NCI-H1930 (cell line): ENCODE measurements around the gene WNK2.
"Not testable (repeated sequence)": the region's sequence is repeated elsewhere in the genome, so short reads cannot be mapped to it uniquely, and the experiment has no call there.

ENCODE experiments used
- DNase-seq, 2 experiments: peaks; one replicate each; lab custom pipeline; 2025; lab: John Stamatoyannopoulos, UW

Gene WNK2

GRCh38 chr9:93236541-93237206 lies 52.7 kb downstream of the WNK2 start:
- no peak for DNase-seq

GRCh38 chr9:93237540-93237939 lies 53.6 kb downstream of the WNK2 start:
- no peak for DNase-seq

GRCh38 chr9:93238953-93239925 lies 55.3 kb downstream of the WNK2 start:
- no peak for DNase-seq

- no peak for DNase-seq
Observed at GRCh38 chr9:93240891-93241334, 57.0 kb downstream of the WNK2 start.

GRCh38 chr9:93243112-93243511 lies 59.2 kb downstream of the WNK2 start:
- DNase-seq, result no peak

GRCh38 chr9:93244101-93244500 lies 60.2 kb downstream of the WNK2 start:
- no peak for DNase-seq

GRCh38 chr9:93244510-93245436 lies 60.8 kb downstream of the WNK2 start:
- DNase-seq, result no peak

- DNase-seq, result no peak
Observed at GRCh38 chr9:93245437-93245970, 61.6 kb downstream of the WNK2 start.

- DNase-seq, result no peak
Observed at GRCh38 chr9:93246111-93246510, 62.2 kb downstream of the WNK2 start.

- DNase-seq, result no peak
Observed at GRCh38 chr9:93246526-93246925, 62.6 kb downstream of the WNK2 start.

- no peak for DNase-seq
Observed at GRCh38 chr9:93247099-93247865, 63.3 kb downstream of the WNK2 start.

GRCh38 chr9:93247892-93248291 lies 64.0 kb downstream of the WNK2 start:
- no peak for DNase-seq

- DNase-seq, result no peak
Observed at GRCh38 chr9:93248386-93249040, 64.6 kb downstream of the WNK2 start.

GRCh38 chr9:93250185-93250584 lies 66.2 kb downstream of the WNK2 start:
- DNase-seq, result no peak

- DNase-seq, result not testable (repeated sequence)
Observed at GRCh38 chr9:93251309-93251708, 67.4 kb downstream of the WNK2 start.

- DNase-seq, result no peak
Observed at GRCh38 chr9:93252116-93252780, 68.3 kb downstream of the WNK2 start.

GRCh38 chr9:93252781-93253530 lies 69.0 kb downstream of the WNK2 start:
- DNase-seq, result no peak

GRCh38 chr9:93253633-93254032 lies 69.7 kb downstream of the WNK2 start:
- no peak for DNase-seq

- DNase-seq, result no peak
Observed at GRCh38 chr9:93254061-93254481, 70.1 kb downstream of the WNK2 start.
